ENCODE measurements around the gene TMEM247.
"Not testable (repeated sequence)": the region's sequence is repeated elsewhere in the genome, so short reads cannot be mapped to it uniquely, and the experiment has no call there.

- TF ChIP-seq POLR2A (IDR thresholded peaks at IDR 0.05; ENCODE audit: low read length); GATA1 (IDR thresholded peaks at IDR 0.05; ENCODE audit: low read depth, low read length): not testable (repeated sequence)
These were observed 1.9 kb upstream of the TMEM247 start for GRCh38 chr2:46477462-46477861.
